ENCODE results near the gene UBP1. TPM values are rescaled to one million over a fixed set of nuclear protein-coding genes. Genes with fewer than 3 reads are reported as not detected.

The UBP1 gene
- total and polyA plus RNA-seq, 9 of the 15 experiments (the other 6 are each of a cell fraction or from before 2014, with no cell fraction given): 13.6 to 143 (median 79.6) TPM

DNA sequence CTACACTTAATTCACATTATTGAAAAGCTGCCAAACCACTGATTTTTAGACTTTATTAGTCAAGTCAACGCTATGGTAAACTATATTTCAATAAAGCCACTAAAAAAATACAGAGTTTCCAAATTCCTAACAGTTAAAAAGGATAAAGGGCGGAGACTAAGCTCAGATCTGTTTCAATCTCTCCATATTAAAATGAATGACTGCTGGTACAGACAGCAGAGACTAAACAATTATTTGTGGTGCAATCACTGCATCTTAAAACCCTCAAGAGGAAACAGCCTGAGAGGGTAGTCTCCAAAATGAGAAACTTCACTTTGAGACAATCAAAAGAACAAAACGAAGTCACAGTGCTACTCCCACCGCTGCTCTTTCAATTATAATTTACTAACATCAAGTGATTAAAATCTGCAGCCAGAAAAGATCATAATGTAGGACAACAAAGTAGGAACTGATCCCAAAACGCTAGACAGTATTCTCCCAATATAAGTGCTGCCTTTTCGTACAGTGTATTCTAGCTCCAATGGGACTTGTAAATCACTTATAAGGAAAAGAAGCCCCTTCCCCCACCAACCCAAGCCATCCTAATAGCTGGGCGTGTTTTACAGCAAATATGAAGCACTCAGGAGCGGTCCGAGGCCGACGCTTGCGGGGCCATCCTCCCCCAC is 1.2 kb downstream of the UBP1 start (continued):
- TF ChIP-seq, protein P1, sequence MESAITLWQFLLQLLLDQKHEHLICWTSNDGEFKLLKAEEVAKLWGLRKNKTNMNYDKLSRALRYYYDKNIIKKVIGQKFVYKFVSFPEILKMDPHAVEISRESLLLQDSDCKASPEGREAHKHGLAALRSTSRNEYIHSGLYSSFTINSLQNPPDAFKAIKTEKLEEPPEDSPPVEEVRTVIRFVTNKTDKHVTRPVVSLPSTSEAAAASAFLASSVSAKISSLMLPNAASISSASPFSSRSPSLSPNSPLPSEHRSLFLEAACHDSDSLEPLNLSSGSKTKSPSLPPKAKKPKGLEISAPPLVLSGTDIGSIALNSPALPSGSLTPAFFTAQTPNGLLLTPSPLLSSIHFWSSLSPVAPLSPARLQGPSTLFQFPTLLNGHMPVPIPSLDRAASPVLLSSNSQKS (CRISPR knock-in tag; IDR thresholded peaks at IDR 0.05): 0 out of 2 replicates have a peak, but pooled peaks have one; percentile 47
- TF ChIP-seq, protein P2, sequence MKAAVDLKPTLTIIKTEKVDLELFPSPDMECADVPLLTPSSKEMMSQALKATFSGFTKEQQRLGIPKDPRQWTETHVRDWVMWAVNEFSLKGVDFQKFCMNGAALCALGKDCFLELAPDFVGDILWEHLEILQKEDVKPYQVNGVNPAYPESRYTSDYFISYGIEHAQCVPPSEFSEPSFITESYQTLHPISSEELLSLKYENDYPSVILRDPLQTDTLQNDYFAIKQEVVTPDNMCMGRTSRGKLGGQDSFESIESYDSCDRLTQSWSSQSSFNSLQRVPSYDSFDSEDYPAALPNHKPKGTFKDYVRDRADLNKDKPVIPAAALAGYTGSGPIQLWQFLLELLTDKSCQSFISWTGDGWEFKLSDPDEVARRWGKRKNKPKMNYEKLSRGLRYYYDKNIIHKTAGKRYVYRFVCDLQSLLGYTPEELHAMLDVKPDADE (conservative IDR thresholded peaks at IDR 0.05; ENCODE audit: control insufficient read depth, low read depth, low read length): no peak
- no peak for TF ChIP-seq RFX5 (IDR thresholded peaks at IDR 0.05; ENCODE audit: low read depth, low read length)
- TF ChIP-seq, protein P3, sequence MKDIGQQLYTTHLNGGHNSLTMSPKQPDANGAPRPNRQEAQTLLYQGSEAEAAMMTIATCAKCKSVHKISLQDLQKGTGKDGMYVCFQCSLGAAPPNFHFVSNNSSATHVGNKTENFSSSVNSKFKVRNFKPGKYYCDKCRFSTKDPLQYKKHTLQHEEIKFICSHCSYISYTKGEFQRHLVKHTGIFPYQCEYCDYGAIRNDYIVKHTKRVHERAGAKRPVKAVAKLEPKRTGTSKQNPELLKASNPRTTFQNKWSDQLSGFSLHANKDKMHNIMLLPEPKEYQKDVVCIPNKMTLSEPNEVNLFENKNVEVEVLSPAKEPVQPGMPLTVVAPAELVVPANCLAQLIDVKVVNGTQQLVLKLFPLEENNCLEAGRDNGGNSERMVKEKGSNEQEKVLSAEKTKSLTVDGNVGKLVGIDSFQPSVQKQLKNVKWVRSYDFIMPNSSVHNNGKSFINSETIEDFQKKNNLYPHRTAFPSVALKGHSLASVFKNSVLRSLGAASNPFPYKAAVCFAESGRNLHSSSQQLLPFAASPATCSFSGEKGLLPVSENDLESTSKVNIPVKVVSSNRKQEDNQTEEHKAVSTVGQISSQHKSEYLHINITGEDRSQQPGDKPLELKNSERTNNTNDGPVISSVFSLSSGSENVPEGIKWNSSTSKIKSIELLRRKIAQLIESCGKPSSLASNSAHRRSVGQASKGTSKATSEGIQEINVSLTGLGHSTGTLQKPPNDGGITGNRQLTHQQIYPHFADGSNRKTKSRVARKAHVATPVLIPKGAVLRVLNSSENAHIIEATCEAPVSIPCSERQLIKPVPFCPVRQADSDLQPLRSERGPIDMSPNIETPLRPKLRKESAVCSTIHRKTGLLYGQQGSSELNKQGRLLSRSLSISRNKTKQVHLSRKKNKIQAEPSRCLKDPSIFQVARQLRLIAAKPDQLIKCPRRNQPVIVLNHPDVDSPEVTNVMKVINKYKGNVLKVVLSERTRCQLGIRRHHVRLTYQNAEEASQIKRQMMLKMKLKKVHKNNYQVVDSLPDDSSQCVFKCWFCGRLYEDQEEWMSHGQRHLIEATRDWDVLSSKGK (CRISPR knock-in tag; IDR thresholded peaks at IDR 0.05): no peak
- peak; percentile 5 for TF ChIP-seq TAF1 (IDR thresholded peaks at IDR 0.05; ENCODE audit: control insufficient read depth, extremely low read depth, insufficient read depth, low read length, severe bottlenecking)
- TF ChIP-seq FOXM1 (IDR thresholded peaks at IDR 0.05; ENCODE audit: low read depth): no peak
- no peak; the same call in 1 of the 2 replicates for TF ChIP-seq FOXM1 (CRISPR knock-in tag; IDR thresholded peaks at IDR 0.05; ENCODE audit: low read depth)
- no peak; the same call in 1 of the 2 replicates for TF ChIP-seq TGIF2 (CRISPR knock-in tag; IDR thresholded peaks at IDR 0.05)
- TF ChIP-seq, protein P4, sequence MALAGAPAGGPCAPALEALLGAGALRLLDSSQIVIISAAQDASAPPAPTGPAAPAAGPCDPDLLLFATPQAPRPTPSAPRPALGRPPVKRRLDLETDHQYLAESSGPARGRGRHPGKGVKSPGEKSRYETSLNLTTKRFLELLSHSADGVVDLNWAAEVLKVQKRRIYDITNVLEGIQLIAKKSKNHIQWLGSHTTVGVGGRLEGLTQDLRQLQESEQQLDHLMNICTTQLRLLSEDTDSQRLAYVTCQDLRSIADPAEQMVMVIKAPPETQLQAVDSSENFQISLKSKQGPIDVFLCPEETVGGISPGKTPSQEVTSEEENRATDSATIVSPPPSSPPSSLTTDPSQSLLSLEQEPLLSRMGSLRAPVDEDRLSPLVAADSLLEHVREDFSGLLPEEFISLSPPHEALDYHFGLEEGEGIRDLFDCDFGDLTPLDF (CRISPR knock-in tag; IDR thresholded peaks at IDR 0.05): peak; percentile 9; the same call in 1 of the 2 replicates
- no peak for TF ChIP-seq RFX1 (IDR thresholded peaks at IDR 0.05)
- TF ChIP-seq, protein P5, sequence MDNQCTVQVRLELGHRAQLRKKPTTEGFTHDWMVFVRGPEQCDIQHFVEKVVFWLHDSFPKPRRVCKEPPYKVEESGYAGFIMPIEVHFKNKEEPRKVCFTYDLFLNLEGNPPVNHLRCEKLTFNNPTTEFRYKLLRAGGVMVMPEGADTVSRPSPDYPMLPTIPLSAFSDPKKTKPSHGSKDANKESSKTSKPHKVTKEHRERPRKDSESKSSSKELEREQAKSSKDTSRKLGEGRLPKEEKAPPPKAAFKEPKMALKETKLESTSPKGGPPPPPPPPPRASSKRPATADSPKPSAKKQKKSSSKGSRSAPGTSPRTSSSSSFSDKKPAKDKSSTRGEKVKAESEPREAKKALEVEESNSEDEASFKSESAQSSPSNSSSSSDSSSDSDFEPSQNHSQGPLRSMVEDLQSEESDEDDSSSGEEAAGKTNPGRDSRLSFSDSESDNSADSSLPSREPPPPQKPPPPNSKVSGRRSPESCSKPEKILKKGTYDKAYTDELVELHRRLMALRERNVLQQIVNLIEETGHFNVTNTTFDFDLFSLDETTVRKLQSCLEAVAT (IDR thresholded peaks at IDR 0.05): peak in 1 of 2 experiments; percentile 27; a peak in 1 of 4 replicates
- no peak for TF ChIP-seq CCNT2 (IDR thresholded peaks at IDR 0.05; ENCODE audit: borderline replicate concordance, extremely low read depth, insufficient read length, low read depth, low read length)
- TF ChIP-seq ZFP36 (IDR thresholded peaks at IDR 0.05; ENCODE audit: low read depth, low read length, partially characterized antibody): no peak
- TF ChIP-seq, protein P6, sequence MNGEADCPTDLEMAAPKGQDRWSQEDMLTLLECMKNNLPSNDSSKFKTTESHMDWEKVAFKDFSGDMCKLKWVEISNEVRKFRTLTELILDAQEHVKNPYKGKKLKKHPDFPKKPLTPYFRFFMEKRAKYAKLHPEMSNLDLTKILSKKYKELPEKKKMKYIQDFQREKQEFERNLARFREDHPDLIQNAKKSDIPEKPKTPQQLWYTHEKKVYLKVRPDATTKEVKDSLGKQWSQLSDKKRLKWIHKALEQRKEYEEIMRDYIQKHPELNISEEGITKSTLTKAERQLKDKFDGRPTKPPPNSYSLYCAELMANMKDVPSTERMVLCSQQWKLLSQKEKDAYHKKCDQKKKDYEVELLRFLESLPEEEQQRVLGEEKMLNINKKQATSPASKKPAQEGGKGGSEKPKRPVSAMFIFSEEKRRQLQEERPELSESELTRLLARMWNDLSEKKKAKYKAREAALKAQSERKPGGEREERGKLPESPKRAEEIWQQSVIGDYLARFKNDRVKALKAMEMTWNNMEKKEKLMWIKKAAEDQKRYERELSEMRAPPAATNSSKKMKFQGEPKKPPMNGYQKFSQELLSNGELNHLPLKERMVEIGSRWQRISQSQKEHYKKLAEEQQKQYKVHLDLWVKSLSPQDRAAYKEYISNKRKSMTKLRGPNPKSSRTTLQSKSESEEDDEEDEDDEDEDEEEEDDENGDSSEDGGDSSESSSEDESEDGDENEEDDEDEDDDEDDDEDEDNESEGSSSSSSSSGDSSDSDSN (IDR thresholded peaks at IDR 0.05; ENCODE audit: borderline replicate concordance in 1 of 2, low read depth in 2 of 2, low read length in 2 of 2): no peak
